HEK293T (cell line): ENCODE data around the gene ARL17B.
"Not testable (repeated sequence)": the region's sequence is repeated elsewhere in the genome, so short reads cannot be mapped to it uniquely, and the experiment has no call there.

Experiments
- FOXK2 ChIP-seq: fragments of 450-650 bp; IDR thresholded peaks from 2 replicates; pipeline ENCODE4 v1.6.1; 2016; ENCODE audit warnings: mild to moderate bottlenecking
- NFRKB ChIP-seq: fragments of 450-650 bp; IDR thresholded peaks from 2 replicates; pipeline ENCODE4 v1.6.1; 2016; ENCODE audit warnings: mild to moderate bottlenecking, moderate library complexity
- TF ChIP-seq, protein P1 (sequence below): fragments of 450-650 bp; IDR thresholded peaks from 2 replicates; pipeline ENCODE4 v1.6.1; 2016

GRCh38 chr17:46287587-46287986 lies 74.0 kb downstream of the ARL17B start:
- TF ChIP-seq NFRKB, FOXK2: not testable (repeated sequence)
- TF ChIP-seq, protein P1, sequence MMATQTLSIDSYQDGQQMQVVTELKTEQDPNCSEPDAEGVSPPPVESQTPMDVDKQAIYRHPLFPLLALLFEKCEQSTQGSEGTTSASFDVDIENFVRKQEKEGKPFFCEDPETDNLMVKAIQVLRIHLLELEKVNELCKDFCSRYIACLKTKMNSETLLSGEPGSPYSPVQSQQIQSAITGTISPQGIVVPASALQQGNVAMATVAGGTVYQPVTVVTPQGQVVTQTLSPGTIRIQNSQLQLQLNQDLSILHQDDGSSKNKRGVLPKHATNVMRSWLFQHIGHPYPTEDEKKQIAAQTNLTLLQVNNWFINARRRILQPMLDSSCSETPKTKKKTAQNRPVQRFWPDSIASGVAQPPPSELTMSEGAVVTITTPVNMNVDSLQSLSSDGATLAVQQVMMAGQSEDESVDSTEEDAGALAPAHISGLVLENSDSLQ, result not testable (repeated sequence)
